HepG2 (cell line): Measurements from ENCODE around the gene MYO16. TPM values are rescaled to one million over a fixed set of nuclear protein-coding genes. Genes with fewer than 3 reads are reported as not detected.

ENCODE experiments used
- ATAC-seq: fragments of 200-7000 bp; cut with Tn5 transposase; 3 replicates; pipeline ENCODE4 v1.9.1; 2020; ENCODE audit warnings: mild to moderate bottlenecking, moderate library complexity
- BruUV-seq: library from RNA; stranded (reverse); fragments of 400-500 nt; replicated peaks from 2 replicates; lab custom pipeline; 2021; lab: Mats Ljungman, UMichigan
- CTCF ChIA-PET: fragments of 300-600 bp; formaldehyde crosslinking; extraction: SDS; loops from one replicate; lab custom pipeline; 2021; ENCODE audit warnings: low total read pairs, inconsistent platforms, low intra/inter-chr PET ratio; lab: Yijun Ruan, JAX
- POLR2A ChIA-PET: fragments of 350-600 bp; sonication (Branson Sonifier 250); formaldehyde crosslinking; loops from one replicate; lab custom pipeline; 2020; ENCODE audit warnings: antibody characterized with exemption, inconsistent platforms; lab: Yijun Ruan, JAX
- DNase-seq: peaks from one replicate; pipeline ENCODE4 v3.0.0-alpha.2; 2015; ENCODE audit warnings: low spot score
- FAIRE-seq: peaks from 3 replicates; lab custom pipeline; 2011; peaks lifted over from hg19 to GRCh38; lab: Jason Lieb, UNC
- H2AFZ ChIP-seq: one replicate; pipeline ENCODE4 v1.6.1; 2011; ENCODE audit warnings: low read length, inconsistent platforms
- H3K27ac ChIP-seq: fragments of 300-600 bp; 3 replicates; pipeline ENCODE4 v1.8.0; 2011; ENCODE audit warnings: mixed run types, mild to moderate bottlenecking, mixed read lengths, low read length, inconsistent platforms; ENCODE audit not compliant: insufficient read depth; ENCODE audit errors: extremely low read length
- H3K27me3 ChIP-seq, 2 experiments: fragments of 200-600 bp in 1 of 2; 2 replicates in 1 of 2; 3 replicates in 1 of 2; pipeline versions ENCODE4 v1.6.0 to v1.8.0; 2011; ENCODE audit warnings: low read length in 2 of 2, mild to moderate bottlenecking in 2 of 2, moderate library complexity in 2 of 2, inconsistent platforms in 1 of 2; ENCODE audit not compliant: insufficient read depth in 2 of 2, control insufficient read depth in 1 of 2
- H3K36me3 ChIP-seq, 2 experiments: fragments of 200-600 bp in 1 of 2; replicated peaks in 1 of 2; 2 replicates in 1 of 2; 3 replicates in 1 of 2; pipeline versions ENCODE4 v1.5.1 to v1.8.0; 2011; ENCODE audit warnings: low read length in 2 of 2, inconsistent platforms in 1 of 2; ENCODE audit not compliant: insufficient read depth in 2 of 2, control insufficient read depth in 1 of 2
- H3K4me1 ChIP-seq: 2 replicates; pipeline ENCODE4 v1.5.1; 2012; ENCODE audit warnings: low read length, inconsistent platforms; ENCODE audit not compliant: insufficient read depth
- H3K4me2 ChIP-seq: 2 replicates; pipeline ENCODE4 v1.6.0; 2011; ENCODE audit warnings: low read depth, low read length, inconsistent platforms
- H3K4me3 ChIP-seq, 3 experiments: fragments of 200-600 bp in 1 of 3; sonication (generic), shearing (Covaris generic) in 1 of 3; replicated peaks in 1 of 3; 2 replicates each; pipeline ENCODE4 v1.5.1; 2011 to 2016; ENCODE audit warnings: low read length in 3 of 3, inconsistent platforms in 2 of 3, low read depth in 2 of 3, mild to moderate bottlenecking in 2 of 3, control low read depth in 1 of 3, mixed read lengths in 1 of 3; ENCODE audit not compliant: insufficient read depth in 1 of 3
- H3K79me2 ChIP-seq: one replicate; pipeline ENCODE4 v1.6.1; 2011; ENCODE audit warnings: low read length, inconsistent platforms; ENCODE audit not compliant: insufficient read depth
- H3K9ac ChIP-seq: 2 replicates; pipeline ENCODE4 v1.6.0; 2011; ENCODE audit warnings: mild to moderate bottlenecking, low read depth, low read length, inconsistent platforms; ENCODE audit not compliant: insufficient read depth
- H3K9me3 ChIP-seq: 2 replicates; pipeline ENCODE4 v1.5.1; 2012; ENCODE audit warnings: mild to moderate bottlenecking, low read length
- H4K20me1 ChIP-seq: 2 replicates; pipeline ENCODE4 v1.6.0; 2011; ENCODE audit warnings: inconsistent platforms, mild to moderate bottlenecking, low read length, moderate library complexity; ENCODE audit not compliant: insufficient read depth
- AHR ChIP-seq: IDR thresholded peaks from 2 replicates; pipeline ENCODE4 v1.6.1; 2018; ENCODE audit warnings: missing genetic modification reagents, missing compliant biosample characterization
- FOXK2 ChIP-seq: fragments of 450-650 bp; IDR thresholded peaks from 2 replicates; pipeline ENCODE4 v1.6.1; 2016
- NR2C2 ChIP-seq: sonication (generic); formaldehyde crosslinking; IDR thresholded peaks from 2 replicates; pipeline ENCODE4 v1.4.0; 2020; ENCODE audit warnings: missing genetic modification reagents, mild to moderate bottlenecking, moderate library complexity, borderline replicate concordance
- PAX8 ChIP-seq: sonication (generic); formaldehyde crosslinking; IDR thresholded peaks from 2 replicates; pipeline ENCODE4 v1.8.0; 2022; ENCODE audit warnings: mild to moderate bottlenecking, missing genetic modification reagents, borderline replicate concordance
- PRPF4 ChIP-seq: fragments of 200-400 bp; formaldehyde crosslinking; IDR thresholded peaks from 2 replicates; pipeline ENCODE4 v1.6.1; 2016; ENCODE audit warnings: low read length, low read depth; ENCODE audit not compliant: poor library complexity, severe bottlenecking
- TBL1XR1 ChIP-seq: fragments of 150-350 bp; IDR thresholded peaks from 2 replicates; pipeline ENCODE4 v1.6.1; 2014; ENCODE audit warnings: borderline replicate concordance, low read length; ENCODE audit not compliant: partially characterized antibody
- ZNF138 ChIP-seq: sonication (generic); formaldehyde crosslinking; IDR thresholded peaks from 2 replicates; pipeline ENCODE4 v1.5.0; 2020; ENCODE audit warnings: mild to moderate bottlenecking, low read depth, missing genetic modification reagents
- ZNF143 ChIP-seq: sonication (generic); formaldehyde crosslinking; IDR thresholded peaks from 2 replicates; pipeline ENCODE4 v1.4.0; 2020; ENCODE audit warnings: missing genetic modification reagents
- ZNF260 ChIP-seq: sonication (generic); formaldehyde crosslinking; IDR thresholded peaks from 2 replicates; pipeline ENCODE4 v1.4.0; 2020; ENCODE audit warnings: missing genetic modification reagents, low read depth, mild to moderate bottlenecking, borderline replicate concordance
- ZNF564 ChIP-seq: sonication (generic); formaldehyde crosslinking; IDR thresholded peaks from 2 replicates; pipeline ENCODE4 v1.8.1; 2023; ENCODE audit warnings: mild to moderate bottlenecking, missing genetic modification reagents
- WGBS: methylation state at CpG from one replicate; pipeline ENCODE4 v1.1.6; 2017; ENCODE audit warnings: low lambda C conversion rate; 5-methylcytosine and 5-hydroxymethylcytosine counted together
- in situ Hi-C: cut with HindIII; loops from 2 replicates; pipeline ENCODE4 v1.10.0; 2017; ENCODE audit warnings: low pct_unique_long_range_greater_than_20kb; ENCODE audit not compliant: extremely low pct_ligation_motif_present
- intact Hi-C: fragments of 100-400 bp; cut with micrococcal nuclease; formaldehyde crosslinking; loops from one replicate; pipeline ENCODE4 v1.10.0; 2022; ENCODE audit not compliant: unreplicated experiment
- polyA plus RNA-seq, 8 experiments: library from polyadenylated mRNA; depleted of rRNA in 3 of 8; stranded (reverse) in 7 of 8; unstranded in 1 of 8; fragments of >200 nt; fragmentation: Illumina TruSeq in 4 of 8; extraction: Trizol in 4 of 8; gene quantifications; 2 replicates each; pipeline versions ENCODE4 v1.2.1 to v1.2.3, GENCODE V29; 2011 to 2016; ENCODE audit warnings: low read depth in 4 of 8, missing spikeins in 1 of 8, mixed read lengths in 1 of 8; ENCODE audit not compliant: insufficient read depth in 1 of 8
- total RNA-seq, 5 experiments: library from RNA; depleted of rRNA; stranded (reverse); fragments of >200 nt; fragmentation: Illumina TruSeq; extraction: Trizol; gene quantifications; 2 replicates each; pipeline ENCODE4 v1.2.3, GENCODE V29; 2016; ENCODE audit warnings: low read depth in 1 of 5
- TF ChIP-seq, protein P1 (sequence below): IDR thresholded peaks from 2 replicates; pipeline ENCODE4 v1.6.1; 2012; ENCODE audit warnings: low read length, improper control_type of control experiment
- TF ChIP-seq, protein P2 (sequence below): sonication (generic); formaldehyde crosslinking; IDR thresholded peaks from 2 replicates; pipeline ENCODE4 v1.4.0; 2020; ENCODE audit warnings: missing genetic modification reagents
- TF ChIP-seq, protein P3 (sequence below): sonication (generic); formaldehyde crosslinking; IDR thresholded peaks from 2 replicates; pipeline ENCODE4 v1.5.1; 2020; ENCODE audit warnings: mild to moderate bottlenecking, missing genetic modification reagents, moderate library complexity

The MYO16 gene
- total and polyA plus RNA-seq, 2 of the 13 experiments (the other 11 are each of a cell fraction or from before 2014, with no cell fraction given) = not detected

DNA sequence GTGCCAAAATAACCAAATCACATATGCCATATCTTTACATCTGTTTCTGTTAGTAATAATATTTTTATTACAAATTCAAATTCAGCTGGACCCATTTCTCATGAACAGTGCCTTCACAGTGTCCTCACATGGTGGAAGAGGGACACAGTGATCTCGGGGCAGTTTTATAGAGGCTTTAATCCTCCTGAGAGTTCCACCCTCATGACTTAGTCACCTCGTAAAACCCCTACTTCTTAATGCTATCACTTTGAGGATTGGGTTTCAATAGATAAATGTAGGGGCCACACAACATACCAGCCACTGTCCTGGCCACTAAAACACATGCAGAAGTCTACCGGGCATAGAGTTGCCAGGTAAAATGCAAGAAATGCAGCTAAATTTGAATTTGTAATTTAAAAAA lies 201.5 kb downstream of the MYO16 start (continued):
- TF ChIP-seq ZNF260 (CRISPR knock-in tag) = no peak
- no peak for TF ChIP-seq NR2C2
- TF ChIP-seq, protein P1, sequence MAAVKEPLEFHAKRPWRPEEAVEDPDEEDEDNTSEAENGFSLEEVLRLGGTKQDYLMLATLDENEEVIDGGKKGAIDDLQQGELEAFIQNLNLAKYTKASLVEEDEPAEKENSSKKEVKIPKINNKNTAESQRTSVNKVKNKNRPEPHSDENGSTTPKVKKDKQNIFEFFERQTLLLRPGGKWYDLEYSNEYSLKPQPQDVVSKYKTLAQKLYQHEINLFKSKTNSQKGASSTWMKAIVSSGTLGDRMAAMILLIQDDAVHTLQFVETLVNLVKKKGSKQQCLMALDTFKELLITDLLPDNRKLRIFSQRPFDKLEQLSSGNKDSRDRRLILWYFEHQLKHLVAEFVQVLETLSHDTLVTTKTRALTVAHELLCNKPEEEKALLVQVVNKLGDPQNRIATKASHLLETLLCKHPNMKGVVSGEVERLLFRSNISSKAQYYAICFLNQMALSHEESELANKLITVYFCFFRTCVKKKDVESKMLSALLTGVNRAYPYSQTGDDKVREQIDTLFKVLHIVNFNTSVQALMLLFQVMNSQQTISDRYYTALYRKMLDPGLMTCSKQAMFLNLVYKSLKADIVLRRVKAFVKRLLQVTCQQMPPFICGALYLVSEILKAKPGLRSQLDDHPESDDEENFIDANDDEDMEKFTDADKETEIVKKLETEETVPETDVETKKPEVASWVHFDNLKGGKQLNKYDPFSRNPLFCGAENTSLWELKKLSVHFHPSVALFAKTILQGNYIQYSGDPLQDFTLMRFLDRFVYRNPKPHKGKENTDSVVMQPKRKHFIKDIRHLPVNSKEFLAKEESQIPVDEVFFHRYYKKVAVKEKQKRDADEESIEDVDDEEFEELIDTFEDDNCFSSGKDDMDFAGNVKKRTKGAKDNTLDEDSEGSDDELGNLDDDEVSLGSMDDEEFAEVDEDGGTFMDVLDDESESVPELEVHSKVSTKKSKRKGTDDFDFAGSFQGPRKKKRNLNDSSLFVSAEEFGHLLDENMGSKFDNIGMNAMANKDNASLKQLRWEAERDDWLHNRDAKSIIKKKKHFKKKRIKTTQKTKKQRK = no peak
- TF ChIP-seq ZNF143 = no peak

DNA sequence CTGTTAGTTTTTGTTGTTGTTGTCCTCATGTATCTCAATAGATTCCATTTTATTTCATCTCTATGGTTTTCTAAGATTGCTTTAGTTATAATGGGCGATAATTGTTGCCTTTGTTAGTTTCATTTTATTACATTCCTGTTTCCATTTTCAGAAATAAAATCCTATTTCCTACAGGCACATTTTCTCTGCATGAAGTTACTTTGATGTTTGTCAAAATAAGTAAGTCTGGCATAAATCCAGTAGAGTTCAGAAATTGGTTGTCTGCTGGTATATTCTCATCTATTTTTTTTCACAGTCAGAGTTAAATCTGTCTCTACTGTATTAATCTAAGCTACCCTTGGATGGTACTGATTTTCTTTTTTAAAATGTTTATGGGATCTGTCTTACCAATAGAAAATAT lies 204.1 kb downstream of the MYO16 start:
- no peaks in the 10 kb centered on the region for H3K27me3 ChIP-seq
- POLR2A ChIA-PET = no interaction called here
- TF ChIP-seq ZNF564 (CRISPR knock-in tag) (no peak), TBL1XR1 (no peak), FOXK2 (no peak), AHR (CRISPR knock-in tag) (no peak), PRPF4 (no peak), ZNF138 (CRISPR knock-in tag) (no peak), PAX8 (CRISPR knock-in tag) (no peak)
- TF ChIP-seq, protein P2, sequence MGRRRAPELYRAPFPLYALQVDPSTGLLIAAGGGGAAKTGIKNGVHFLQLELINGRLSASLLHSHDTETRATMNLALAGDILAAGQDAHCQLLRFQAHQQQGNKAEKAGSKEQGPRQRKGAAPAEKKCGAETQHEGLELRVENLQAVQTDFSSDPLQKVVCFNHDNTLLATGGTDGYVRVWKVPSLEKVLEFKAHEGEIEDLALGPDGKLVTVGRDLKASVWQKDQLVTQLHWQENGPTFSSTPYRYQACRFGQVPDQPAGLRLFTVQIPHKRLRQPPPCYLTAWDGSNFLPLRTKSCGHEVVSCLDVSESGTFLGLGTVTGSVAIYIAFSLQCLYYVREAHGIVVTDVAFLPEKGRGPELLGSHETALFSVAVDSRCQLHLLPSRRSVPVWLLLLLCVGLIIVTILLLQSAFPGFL (CRISPR knock-in tag) = no peak
- TF ChIP-seq, protein P3, sequence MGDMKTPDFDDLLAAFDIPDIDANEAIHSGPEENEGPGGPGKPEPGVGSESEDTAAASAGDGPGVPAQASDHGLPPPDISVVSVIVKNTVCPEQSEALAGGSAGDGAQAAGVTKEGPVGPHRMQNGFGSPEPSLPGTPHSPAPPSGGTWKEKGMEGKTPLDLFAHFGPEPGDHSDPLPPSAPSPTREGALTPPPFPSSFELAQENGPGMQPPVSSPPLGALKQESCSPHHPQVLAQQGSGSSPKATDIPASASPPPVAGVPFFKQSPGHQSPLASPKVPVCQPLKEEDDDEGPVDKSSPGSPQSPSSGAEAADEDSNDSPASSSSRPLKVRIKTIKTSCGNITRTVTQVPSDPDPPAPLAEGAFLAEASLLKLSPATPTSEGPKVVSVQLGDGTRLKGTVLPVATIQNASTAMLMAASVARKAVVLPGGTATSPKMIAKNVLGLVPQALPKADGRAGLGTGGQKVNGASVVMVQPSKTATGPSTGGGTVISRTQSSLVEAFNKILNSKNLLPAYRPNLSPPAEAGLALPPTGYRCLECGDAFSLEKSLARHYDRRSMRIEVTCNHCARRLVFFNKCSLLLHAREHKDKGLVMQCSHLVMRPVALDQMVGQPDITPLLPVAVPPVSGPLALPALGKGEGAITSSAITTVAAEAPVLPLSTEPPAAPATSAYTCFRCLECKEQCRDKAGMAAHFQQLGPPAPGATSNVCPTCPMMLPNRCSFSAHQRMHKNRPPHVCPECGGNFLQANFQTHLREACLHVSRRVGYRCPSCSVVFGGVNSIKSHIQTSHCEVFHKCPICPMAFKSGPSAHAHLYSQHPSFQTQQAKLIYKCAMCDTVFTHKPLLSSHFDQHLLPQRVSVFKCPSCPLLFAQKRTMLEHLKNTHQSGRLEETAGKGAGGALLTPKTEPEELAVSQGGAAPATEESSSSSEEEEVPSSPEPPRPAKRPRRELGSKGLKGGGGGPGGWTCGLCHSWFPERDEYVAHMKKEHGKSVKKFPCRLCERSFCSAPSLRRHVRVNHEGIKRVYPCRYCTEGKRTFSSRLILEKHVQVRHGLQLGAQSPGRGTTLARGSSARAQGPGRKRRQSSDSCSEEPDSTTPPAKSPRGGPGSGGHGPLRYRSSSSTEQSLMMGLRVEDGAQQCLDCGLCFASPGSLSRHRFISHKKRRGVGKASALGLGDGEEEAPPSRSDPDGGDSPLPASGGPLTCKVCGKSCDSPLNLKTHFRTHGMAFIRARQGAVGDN = no peak

More for the DNA sequence above, 204.1 kb downstream of the MYO16 start:
- BruUV-seq = no TSS peak
- in situ Hi-C loops (no loop called here), intact Hi-C loops (loop anchor here (5.0 kb wide), 1 partner anchor 539 kb away; no protein-coding TSS in a partner anchor)
- Histone ChIP-seq H2AFZ (no peak overlapping the region), H3K36me3 (no peaks in the 10 kb centered on the region), H3K4me3 (no peak overlapping the region), H3K27ac (no peak overlapping the region), H4K20me1 (no peaks in the 10 kb centered on the region), H3K4me1 (no peaks in the 10 kb centered on the region), H3K4me2 (no peak overlapping the region), H3K79me2 (no peaks in the 10 kb centered on the region), H3K9me3 (peaks cover 48% of the 10 kb centered on the region), H3K9ac (no peak overlapping the region)
- FAIRE-seq (no peak), ATAC-seq (no peak), DNase-seq (no peak)
- CTCF ChIA-PET = no interaction called here
- 3% methylated on average over 1 of the region's 1 CpG for WGBS
